Measurements from ENCODE around the gene MPDU1. TPM values are rescaled to one million over a fixed set of nuclear protein-coding genes. Genes with fewer than 3 reads are reported as not detected.

MPDU1 gene
- total and polyA plus RNA-seq, 2 of the 13 experiments (the other 11 are each of a cell fraction or from before 2014, with no cell fraction given): 112 to 167 TPM

DNA sequence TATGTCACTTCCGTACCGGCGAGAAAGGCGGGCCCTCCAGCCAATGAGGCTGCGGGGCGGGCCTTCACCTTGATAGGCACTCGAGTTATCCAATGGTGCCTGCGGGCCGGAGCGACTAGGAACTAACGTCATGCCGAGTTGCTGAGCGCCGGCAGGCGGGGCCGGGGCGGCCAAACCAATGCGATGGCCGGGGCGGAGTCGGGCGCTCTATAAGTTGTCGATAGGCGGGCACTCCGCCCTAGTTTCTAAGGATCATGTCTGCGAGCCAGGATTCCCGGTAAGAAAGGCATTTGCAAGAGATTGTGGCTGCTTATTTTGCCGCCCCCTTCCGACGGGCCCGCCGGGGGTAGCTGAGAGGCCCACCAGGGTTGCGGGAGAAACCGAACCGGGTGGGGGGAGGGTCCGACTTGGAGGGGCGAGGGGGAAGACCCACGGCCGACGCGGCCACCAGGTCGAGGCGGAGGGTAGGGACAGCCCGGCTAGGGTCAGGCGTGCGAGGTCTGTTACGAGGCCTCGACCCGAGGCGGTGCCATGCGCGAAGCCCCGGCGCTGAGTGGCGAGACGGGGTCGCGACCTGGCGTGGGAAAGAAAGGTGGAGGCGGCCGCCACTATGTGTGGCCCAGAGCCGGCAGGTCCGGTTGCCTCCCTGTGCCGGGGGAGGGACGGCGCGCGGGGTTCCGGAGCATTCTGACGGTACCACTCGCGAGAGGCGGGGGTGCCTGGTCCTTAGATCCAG lies 10.9 kb upstream of the MPDU1 start (continued):
- TF ChIP-seq, protein P1, sequence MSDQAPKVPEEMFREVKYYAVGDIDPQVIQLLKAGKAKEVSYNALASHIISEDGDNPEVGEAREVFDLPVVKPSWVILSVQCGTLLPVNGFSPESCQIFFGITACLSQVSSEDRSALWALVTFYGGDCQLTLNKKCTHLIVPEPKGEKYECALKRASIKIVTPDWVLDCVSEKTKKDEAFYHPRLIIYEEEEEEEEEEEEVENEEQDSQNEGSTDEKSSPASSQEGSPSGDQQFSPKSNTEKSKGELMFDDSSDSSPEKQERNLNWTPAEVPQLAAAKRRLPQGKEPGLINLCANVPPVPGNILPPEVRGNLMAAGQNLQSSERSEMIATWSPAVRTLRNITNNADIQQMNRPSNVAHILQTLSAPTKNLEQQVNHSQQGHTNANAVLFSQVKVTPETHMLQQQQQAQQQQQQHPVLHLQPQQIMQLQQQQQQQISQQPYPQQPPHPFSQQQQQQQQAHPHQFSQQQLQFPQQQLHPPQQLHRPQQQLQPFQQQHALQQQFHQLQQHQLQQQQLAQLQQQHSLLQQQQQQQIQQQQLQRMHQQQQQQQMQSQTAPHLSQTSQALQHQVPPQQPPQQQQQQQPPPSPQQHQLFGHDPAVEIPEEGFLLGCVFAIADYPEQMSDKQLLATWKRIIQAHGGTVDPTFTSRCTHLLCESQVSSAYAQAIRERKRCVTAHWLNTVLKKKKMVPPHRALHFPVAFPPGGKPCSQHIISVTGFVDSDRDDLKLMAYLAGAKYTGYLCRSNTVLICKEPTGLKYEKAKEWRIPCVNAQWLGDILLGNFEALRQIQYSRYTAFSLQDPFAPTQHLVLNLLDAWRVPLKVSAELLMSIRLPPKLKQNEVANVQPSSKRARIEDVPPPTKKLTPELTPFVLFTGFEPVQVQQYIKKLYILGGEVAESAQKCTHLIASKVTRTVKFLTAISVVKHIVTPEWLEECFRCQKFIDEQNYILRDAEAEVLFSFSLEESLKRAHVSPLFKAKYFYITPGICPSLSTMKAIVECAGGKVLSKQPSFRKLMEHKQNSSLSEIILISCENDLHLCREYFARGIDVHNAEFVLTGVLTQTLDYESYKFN (CRISPR knock-in tag; conservative IDR thresholded peaks at IDR 0.05): peak; percentile 6; the same call in 1 of the 2 replicates
- TF ChIP-seq ZBTB21 (CRISPR knock-in tag; IDR thresholded peaks at IDR 0.05): peak; percentile 6; the same call in 1 of the 2 replicates
- TF ChIP-seq HOXA3 (CRISPR knock-in tag; IDR thresholded peaks at IDR 0.05): no peak
- TF ChIP-seq, protein P2, sequence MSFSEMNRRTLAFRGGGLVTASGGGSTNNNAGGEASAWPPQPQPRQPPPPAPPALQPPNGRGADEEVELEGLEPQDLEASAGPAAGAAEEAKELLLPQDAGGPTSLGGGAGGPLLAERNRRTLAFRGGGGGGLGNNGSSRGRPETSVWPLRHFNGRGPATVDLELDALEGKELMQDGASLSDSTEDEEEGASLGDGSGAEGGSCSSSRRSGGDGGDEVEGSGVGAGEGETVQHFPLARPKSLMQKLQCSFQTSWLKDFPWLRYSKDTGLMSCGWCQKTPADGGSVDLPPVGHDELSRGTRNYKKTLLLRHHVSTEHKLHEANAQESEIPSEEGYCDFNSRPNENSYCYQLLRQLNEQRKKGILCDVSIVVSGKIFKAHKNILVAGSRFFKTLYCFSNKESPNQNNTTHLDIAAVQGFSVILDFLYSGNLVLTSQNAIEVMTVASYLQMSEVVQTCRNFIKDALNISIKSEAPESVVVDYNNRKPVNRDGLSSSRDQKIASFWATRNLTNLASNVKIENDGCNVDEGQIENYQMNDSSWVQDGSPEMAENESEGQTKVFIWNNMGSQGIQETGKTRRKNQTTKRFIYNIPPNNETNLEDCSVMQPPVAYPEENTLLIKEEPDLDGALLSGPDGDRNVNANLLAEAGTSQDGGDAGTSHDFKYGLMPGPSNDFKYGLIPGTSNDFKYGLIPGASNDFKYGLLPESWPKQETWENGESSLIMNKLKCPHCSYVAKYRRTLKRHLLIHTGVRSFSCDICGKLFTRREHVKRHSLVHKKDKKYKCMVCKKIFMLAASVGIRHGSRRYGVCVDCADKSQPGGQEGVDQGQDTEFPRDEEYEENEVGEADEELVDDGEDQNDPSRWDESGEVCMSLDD (CRISPR knock-in tag; IDR thresholded peaks at IDR 0.05; ENCODE audit: borderline replicate concordance): no peak
- no peak; the same call in none of the 2 replicates for TF ChIP-seq ARNT2 (CRISPR knock-in tag; IDR thresholded peaks at IDR 0.05; ENCODE audit: low read depth)
- TF ChIP-seq FOXM1 (CRISPR knock-in tag; IDR thresholded peaks at IDR 0.05): 0 out of 2 replicates have a peak, but pooled peaks have one; percentile 32
- peak; percentile 43; the same call in 1 of the 2 replicates for TF ChIP-seq ZNF558 (CRISPR knock-in tag; IDR thresholded peaks at IDR 0.05; ENCODE audit: borderline replicate concordance)
- no peak for TF ChIP-seq KLF16 (CRISPR knock-in tag; IDR thresholded peaks at IDR 0.05)
- TF ChIP-seq ZFP62 (CRISPR knock-in tag; IDR thresholded peaks at IDR 0.05): no peak
- peak; percentile 59 for TF ChIP-seq JARID2 (CRISPR knock-in tag; IDR thresholded peaks at IDR 0.05; ENCODE audit: insufficient replicate concordance)
- TF ChIP-seq LCORL (IDR thresholded peaks at IDR 0.05): no peak
- no peak for TF ChIP-seq LCORL (CRISPR knock-in tag; IDR thresholded peaks at IDR 0.05)
- peak; percentile 5; the same call in 1 of the 2 replicates for TF ChIP-seq HCFC1 (IDR thresholded peaks at IDR 0.05; ENCODE audit: low read depth, low read length)
- TF ChIP-seq, protein P3, sequence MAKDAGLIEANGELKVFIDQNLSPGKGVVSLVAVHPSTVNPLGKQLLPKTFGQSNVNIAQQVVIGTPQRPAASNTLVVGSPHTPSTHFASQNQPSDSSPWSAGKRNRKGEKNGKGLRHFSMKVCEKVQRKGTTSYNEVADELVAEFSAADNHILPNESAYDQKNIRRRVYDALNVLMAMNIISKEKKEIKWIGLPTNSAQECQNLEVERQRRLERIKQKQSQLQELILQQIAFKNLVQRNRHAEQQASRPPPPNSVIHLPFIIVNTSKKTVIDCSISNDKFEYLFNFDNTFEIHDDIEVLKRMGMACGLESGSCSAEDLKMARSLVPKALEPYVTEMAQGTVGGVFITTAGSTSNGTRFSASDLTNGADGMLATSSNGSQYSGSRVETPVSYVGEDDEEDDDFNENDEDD (CRISPR knock-in tag; IDR thresholded peaks at IDR 0.05; ENCODE audit: borderline replicate concordance): no peak
- no peak for TF ChIP-seq PHB2 (IDR thresholded peaks at IDR 0.05; ENCODE audit: partially characterized antibody)
- TF ChIP-seq, protein P4, sequence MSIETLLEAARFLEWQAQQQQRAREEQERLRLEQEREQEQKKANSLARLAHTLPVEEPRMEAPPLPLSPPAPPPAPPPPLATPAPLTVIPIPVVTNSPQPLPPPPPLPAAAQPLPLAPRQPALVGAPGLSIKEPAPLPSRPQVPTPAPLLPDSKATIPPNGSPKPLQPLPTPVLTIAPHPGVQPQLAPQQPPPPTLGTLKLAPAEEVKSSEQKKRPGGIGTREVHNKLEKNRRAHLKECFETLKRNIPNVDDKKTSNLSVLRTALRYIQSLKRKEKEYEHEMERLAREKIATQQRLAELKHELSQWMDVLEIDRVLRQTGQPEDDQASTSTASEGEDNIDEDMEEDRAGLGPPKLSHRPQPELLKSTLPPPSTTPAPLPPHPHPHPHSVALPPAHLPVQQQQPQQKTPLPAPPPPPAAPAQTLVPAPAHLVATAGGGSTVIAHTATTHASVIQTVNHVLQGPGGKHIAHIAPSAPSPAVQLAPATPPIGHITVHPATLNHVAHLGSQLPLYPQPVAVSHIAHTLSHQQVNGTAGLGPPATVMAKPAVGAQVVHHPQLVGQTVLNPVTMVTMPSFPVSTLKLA (IDR thresholded peaks at IDR 0.05): no peak
- TF ChIP-seq, protein P5, sequence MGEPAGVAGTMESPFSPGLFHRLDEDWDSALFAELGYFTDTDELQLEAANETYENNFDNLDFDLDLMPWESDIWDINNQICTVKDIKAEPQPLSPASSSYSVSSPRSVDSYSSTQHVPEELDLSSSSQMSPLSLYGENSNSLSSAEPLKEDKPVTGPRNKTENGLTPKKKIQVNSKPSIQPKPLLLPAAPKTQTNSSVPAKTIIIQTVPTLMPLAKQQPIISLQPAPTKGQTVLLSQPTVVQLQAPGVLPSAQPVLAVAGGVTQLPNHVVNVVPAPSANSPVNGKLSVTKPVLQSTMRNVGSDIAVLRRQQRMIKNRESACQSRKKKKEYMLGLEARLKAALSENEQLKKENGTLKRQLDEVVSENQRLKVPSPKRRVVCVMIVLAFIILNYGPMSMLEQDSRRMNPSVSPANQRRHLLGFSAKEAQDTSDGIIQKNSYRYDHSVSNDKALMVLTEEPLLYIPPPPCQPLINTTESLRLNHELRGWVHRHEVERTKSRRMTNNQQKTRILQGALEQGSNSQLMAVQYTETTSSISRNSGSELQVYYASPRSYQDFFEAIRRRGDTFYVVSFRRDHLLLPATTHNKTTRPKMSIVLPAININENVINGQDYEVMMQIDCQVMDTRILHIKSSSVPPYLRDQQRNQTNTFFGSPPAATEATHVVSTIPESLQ (CRISPR knock-in tag; conservative IDR thresholded peaks at IDR 0.05): 0 out of 2 replicates have a peak, but pooled peaks have one; percentile 71
- TF ChIP-seq KDM6A (CRISPR knock-in tag; IDR thresholded peaks at IDR 0.05; ENCODE audit: low read depth): no peak

All from HepG2 (cell line).